ENCODE measurements around the gene C5.
"Not testable (repeated sequence)": the region's sequence is repeated elsewhere in the genome, so short reads cannot be mapped to it uniquely, and the experiment has no call there.

C5 gene

DNA sequence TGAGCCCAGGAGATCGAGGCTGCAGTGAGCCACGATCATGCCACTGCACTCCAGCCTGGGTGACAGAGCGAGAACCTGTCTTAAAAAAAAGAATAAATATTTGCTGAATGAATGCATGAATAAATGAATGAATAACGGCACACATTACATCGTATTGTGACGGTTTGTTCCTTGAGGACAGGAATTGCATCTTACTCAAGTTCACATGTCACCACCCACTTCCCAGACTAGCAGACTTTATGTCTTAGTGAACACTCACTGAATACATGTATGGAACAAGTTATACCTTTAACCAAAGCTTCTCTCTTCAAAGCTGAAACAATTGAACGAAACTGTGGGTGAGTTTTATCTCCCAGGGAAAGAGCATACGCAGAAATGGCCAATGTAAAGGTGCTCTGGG lies 70.3 kb downstream of the C5 start:
- no peak for DNase-seq (ENCODE audit: low spot score)

DNA sequence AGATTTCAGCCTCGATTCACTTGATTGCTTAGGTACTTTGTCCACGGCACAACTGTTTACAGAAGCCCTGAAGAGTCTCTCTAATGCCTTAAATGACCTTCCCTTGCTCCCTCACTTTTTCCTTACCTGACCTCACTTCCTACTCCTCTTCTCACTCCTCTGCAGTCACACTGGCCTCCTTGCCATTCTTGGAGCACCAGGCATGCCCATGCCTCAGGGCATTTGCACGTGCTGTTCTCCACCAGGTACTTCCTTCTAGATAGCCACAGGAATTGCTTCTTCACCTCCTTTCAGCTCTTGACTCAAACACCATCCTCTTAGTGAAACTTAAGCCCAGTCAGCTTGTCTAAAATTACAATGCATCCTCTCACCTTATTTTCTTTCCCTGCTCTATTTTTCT lies 71.1 kb downstream of the C5 start:
- no peak for DNase-seq (ENCODE audit: low spot score)

- no peak for DNase-seq (ENCODE audit: low spot score)
Observed at GRCh38 chr9:120977321-120977720, 72.8 kb downstream of the C5 start.

DNA sequence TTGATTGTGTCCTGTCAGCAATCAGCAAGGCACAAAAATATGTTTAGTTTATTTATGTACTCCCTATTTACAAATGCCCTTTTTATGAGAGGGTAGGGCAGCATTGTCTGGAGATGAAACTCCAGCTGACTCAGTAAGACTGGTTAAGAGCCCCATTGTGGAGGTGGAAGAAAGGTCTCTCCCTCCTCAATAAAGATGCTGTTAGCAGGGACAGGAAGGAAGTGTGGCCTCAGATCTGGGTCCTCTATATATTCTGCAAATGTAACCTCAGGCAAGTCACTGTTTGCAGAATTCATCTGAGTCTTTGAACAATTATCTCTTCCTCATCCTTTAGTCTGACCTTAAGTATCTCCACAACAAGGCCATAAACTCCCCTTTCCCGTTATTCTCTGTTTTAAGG lies 75.2 kb downstream of the C5 start:
- no peak for DNase-seq (ENCODE audit: low spot score)

- no peak for DNase-seq (ENCODE audit: low spot score)
Observed at GRCh38 chr9:120974181-120974580, 75.9 kb downstream of the C5 start.

DNA sequence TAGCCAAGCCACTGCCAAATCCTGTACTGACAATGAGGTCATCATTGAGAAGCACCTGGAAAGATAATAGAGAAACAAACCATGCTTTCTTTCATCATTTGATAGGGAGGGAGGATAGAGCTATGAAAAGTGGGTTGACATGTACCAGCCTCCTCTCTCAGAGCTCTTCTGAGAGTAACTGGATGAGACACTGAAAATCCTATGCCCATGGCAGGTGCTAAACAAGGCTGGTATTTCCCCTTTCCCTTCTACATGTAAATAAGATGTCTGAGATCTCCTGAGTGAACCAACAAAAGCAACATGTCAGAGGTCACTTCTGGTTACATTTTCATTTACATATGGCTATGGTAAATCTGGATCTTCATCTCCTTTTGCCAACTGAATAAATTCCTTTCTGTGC lies 78.1 kb downstream of the C5 start:
- no peak for DNase-seq (ENCODE audit: low spot score)

GRCh38 chr9:120971471-120971870 lies 78.6 kb downstream of the C5 start:
- not testable (repeated sequence) for DNase-seq (ENCODE audit: low spot score)

- DNase-seq (ENCODE audit: low spot score): no peak
Observed at GRCh38 chr9:120970244-120970643, 79.8 kb downstream of the C5 start.

GRCh38 chr9:120966013-120966369 lies 84.1 kb downstream of the C5 start:
- DNase-seq (ENCODE audit: low spot score): no peak

DNA sequence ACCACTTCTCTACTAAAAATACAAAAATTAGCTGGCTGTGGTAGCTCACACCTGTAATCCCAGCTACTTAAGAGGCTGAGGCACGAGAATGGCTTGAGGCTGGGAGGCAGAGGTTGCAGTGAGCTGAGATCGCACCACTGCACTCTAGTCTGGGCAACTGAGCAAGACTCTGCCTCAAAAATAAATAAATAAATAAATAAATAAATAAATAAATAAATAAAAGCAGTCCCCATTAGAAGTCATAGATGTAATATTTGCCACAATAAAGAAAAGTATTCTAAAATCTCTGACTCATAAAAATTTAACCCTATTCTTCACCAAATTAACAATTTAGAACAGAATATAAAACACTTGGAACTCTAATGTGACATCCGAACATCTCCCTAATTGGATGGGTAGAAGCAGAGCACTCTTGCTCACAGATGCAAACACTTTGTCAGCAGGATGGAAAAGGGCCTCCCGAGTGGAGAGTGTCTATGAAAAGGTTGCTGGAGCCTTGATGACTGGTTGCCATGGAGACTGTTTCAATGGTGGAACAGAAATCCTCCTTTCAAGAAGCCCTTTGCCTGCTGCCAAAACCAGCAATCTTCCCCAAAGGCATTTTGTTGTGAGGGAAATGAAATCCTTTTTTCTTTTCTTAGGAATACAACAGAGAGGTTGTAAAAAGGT lies 84.6 kb downstream of the C5 start:
- DNase-seq (ENCODE audit: low spot score): no peak

DNA sequence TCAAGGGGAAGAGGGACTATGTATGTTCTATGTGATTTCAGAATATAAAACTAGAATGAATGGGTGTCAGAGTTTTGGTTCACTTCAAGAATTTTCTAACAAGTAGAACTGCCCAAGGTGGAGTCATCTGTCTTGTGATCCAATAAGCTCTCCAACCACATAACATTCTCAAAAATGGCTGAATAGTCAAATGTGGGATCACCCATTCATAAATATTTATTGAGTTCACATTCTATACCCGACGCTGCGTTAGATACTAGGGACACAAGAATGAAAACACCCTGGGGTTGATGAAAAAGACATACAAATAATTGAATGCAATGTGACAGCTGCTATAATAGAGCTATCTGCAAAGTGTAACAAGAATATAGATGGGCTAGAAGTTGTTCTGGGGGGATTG lies 88.1 kb downstream of the C5 start:
- DNase-seq (ENCODE audit: low spot score): no peak

GRCh38 chr9:120960001-120960400 lies 90.1 kb downstream of the C5 start:
- no peak for DNase-seq (ENCODE audit: low spot score)

- no peak for DNase-seq (ENCODE audit: low spot score)
Observed at GRCh38 chr9:120956862-120957261, 93.2 kb downstream of the C5 start.

DNA sequence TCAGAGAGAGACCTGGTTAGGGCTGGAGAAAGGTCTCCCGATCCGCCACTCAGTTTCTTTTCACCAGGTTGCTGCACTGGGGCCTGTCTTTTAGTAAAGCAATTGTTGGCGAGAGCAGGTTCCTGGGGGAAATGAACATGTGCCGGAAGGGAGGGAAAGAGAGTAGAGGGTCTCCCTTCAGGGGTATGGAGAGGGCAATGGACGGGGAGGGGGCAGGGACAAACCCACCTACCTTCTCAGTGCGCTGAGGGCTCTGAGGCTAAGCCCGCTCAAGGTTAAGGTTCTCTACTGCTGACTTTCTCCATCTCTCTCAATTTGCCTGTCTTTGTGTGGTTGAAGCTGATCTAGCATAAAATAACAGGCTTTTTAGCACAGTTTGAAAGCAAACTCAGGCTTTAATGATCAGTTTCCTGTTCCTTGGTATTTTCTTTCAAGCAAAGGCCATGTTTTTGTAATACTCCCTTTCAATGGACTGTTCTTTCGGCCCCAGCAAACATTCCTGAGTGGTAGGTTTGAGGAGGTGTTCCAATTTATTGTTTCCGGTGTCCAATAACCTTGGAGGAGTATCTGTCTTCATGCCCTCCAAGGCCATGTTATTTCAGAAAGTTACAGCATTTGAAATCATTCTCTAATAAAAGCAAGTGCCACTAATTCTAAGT lies 98.0 kb downstream of the C5 start:
- no peak for DNase-seq (ENCODE audit: low spot score)

DNA sequence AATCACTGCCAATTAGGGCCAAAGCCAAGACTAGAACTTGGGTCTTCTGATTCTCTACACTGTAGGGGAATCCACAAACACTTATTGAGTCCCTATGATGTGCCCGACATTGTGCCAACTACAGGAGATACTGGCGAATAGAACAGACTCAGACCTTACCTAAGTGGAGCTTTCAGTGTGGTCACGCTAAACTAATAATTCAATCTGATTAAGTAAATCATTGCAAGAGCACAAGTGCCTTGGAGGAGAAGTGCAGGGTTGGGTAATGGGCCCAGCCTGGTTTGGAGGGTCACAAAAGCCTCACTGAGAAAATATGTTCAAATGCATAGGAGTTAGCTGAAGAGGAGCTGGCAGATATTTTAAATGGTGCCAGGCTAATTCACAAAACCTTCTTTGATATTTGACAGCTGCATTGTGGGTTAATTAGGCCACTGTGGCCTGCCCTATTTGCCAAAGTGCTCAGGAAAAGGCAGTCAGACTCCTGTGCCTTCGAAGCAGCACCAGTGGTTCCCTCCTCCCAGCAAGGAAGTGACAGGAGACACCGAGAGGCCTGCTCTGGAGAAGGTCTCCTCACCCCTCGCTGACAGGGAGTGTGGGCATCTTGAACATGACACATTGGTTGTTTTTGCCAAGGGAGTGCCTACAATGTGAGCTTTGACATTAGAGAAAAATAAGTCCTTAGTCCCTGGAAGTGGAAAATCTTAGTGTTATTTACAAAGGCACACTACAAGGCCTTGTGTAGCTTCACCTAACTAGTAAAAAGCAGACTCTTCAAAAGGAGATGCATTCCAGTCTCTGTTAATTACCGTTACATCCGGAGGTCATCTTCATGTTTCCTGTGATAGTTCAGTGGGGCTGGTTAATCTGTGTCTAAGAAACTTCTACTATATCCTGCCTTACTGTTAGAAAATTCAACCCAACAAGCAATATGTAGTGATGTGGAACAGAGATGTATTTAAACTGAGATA lies 99.4 kb downstream of the C5 start:
- no peak for DNase-seq (ENCODE audit: low spot score)

GRCh38 chr9:120949290-120949689 lies 100.8 kb downstream of the C5 start:
- DNase-seq (ENCODE audit: low spot score): no peak

- DNase-seq (ENCODE audit: low spot score): no peak
Observed at GRCh38 chr9:120948824-120949223, 101.3 kb downstream of the C5 start.

- no peak for DNase-seq (ENCODE audit: low spot score)
Observed at GRCh38 chr9:120947222-120947621, 102.9 kb downstream of the C5 start.

GRCh38 chr9:120946259-120946658 lies 103.8 kb downstream of the C5 start:
- DNase-seq (ENCODE audit: low spot score): no peak

DNA sequence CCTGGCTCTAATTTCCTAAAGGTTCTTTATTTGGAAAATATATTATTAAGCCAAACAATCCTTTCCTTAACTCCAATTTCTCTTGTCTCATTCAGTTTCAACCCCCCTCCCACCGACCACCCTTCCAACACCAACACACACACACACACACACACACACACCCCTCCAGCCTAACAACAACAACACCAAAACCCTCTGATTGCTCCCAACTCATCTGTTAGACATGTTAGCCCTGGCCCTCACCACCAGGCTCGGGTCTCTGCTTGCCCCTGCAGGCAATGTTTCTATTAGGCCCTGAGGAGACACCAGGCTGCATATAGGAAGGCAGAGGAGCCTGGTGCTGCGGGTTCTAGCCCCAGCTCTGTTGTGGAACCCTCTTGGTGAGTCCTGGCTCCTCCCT lies 105.1 kb downstream of the C5 start:
- DNase-seq (ENCODE audit: low spot score): no peak

- DNase-seq (ENCODE audit: low spot score): no peak
Observed at GRCh38 chr9:120944434-120944843, 105.6 kb downstream of the C5 start.

DNA sequence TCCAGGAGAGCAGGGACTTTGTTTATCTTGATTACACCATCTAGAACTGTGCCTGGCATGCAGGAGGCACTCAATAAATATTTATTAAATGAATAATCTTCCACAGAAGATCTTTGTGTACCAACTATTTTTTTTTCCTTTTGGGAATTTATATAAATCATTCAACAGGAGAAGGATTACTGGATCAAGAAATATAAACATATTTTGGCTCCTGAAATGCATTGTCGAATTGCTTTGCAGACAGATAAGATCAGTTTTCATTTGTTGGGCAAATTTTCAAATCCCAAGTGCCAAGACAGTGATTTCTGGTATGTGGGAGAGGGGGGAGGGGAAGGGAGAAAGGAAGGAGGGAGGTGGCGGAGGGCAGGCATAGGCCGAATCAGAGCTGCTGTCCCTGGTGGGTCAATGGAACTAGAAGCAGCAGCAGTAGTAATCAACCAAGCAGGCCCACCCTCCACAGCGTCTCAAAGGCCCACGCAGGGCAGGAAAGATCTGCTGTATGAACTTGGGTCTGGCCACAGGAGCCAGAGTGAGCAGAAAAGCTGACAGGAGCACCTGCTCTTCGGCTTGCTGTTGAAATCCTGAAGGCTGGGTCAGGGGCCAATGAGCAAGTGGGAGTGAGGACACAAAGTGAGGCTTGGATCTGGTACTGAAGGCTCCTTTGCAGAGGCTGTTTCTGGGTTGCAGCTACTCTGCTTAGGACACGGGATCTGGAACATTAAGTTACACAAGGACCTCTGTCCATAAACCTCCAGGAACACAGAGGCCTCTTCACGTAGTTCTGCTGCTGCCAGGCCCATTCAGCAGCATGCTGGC lies 107.7 kb downstream of the C5 start:
- DNase-seq (ENCODE audit: low spot score): no peak

Data from hematopoietic multipotent progenitor cell treated with erythropoietin and hydrocortisone succinate and interleukin-3 and kit ligand, for 15 days (in vitro differentiated cells).